ENCODE measurements around the gene KCNQ1. TPM values are rescaled to one million over a fixed set of nuclear protein-coding genes. Genes with fewer than 3 reads are reported as not detected.

KCNQ1 gene
- total RNA-seq, 1 donor from 2014 or later, result 1.6 TPM

GRCh38 chr11:2641623-2642022 is 196.8 kb downstream of the KCNQ1 start:
- H3K36me3 ChIP-seq (ENCODE audit: control insufficient read depth, insufficient read depth, low read length), result no peaks in the 10 kb centered on the region
- DNase-seq (ENCODE audit: low read depth), result no peak
- FAIRE-seq, result no peak
- H3K27me3 ChIP-seq (ENCODE audit: control insufficient read depth, insufficient read depth, low read length), result no peaks in the 10 kb centered on the region
- TF ChIP-seq CTCF (IDR thresholded peaks at IDR 0.05; ENCODE audit: insufficient read depth, low read length, severe bottlenecking), result no peak
- H3K4me3 ChIP-seq (ENCODE audit: low read depth, low read length), result no peak overlapping the region

DNA sequence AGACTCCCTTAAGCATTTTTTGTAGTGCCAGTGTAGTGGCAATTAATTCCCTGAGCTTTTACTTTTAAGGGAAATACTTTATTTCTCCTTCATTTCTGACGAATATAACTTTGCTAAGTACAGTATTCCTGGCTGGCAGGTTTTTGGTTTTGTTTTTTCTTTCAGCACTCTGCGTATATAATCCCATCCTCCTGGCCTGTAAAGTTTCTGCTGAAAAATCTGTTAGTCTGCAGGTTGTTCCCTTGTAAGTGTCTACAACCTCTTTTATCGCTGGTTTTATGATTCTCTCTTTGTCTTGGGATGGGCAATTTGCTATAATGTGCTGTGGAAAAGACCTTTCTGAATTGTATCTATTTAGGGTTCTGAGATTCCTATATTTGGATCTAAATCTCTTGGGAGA is 198.9 kb downstream of the KCNQ1 start:
- Histone ChIP-seq H3K36me3 (ENCODE audit: control insufficient read depth, insufficient read depth, low read length) (no peaks in the 10 kb centered on the region), H3K4me3 (ENCODE audit: low read depth, low read length) (no peak overlapping the region), H3K27me3 (ENCODE audit: control insufficient read depth, insufficient read depth, low read length) (no peaks in the 10 kb centered on the region)
- FAIRE-seq (no peak), DNase-seq (ENCODE audit: low read depth) (no peak)
- no peak for TF ChIP-seq CTCF (IDR thresholded peaks at IDR 0.05; ENCODE audit: insufficient read depth, low read length, severe bottlenecking)

DNA sequence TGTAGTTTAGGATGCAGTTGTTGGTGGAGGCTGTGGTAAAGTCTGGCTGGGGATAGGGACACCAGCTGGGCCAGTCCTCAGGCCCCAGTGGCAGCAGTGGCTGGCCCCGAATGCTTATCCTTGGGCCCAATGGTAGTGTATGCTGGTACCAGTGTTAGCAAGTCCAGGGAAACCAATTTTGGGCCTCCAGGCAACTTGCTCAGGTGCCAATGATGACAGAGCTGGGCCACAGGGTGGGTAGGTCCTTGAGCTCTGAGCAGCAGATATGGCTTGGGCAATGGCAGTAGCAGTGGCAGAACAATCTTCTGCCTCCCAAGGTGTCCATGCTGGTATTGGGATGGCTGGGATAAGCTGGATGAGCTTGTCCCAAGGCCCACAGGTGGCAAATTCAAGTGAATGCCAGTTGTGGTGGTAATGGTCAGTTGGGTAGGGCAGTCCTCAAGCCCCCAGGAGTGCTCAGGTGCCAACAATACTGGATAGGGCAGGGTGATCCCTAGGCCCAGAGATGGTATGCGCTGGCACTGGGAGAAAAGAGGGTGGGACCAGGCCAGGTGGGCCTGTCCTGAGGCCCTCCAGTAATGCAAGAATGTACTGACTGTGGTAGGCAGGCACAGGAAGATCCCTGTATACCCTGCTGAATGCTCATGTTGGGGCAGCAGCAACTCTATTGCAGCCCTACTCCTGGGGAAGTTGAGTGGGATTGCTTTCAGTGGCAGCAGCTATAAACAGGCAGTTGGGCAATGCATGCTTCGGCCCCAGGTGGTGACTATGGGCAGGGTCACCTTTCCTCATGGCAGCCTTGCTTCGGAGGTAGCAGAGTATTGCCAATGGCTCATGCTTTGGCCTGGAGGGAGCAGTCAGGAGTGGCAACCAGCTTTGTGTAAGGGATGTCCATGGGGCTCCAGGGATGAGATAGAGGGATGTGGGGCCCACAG is 200.3 kb downstream of the KCNQ1 start:
- Histone ChIP-seq H3K36me3 (ENCODE audit: control insufficient read depth, insufficient read depth, low read length) (no peaks in the 10 kb centered on the region), H3K27me3 (ENCODE audit: control insufficient read depth, insufficient read depth, low read length) (no peaks in the 10 kb centered on the region), H3K4me3 (ENCODE audit: low read depth, low read length) (no peak overlapping the region)
- FAIRE-seq (peak; percentile 47), DNase-seq (ENCODE audit: low read depth) (no peak)
- TF ChIP-seq CTCF (IDR thresholded peaks at IDR 0.05; ENCODE audit: insufficient read depth, low read length, severe bottlenecking), result no peak

GRCh38 chr11:2645779-2646118 is 200.9 kb downstream of the KCNQ1 start:
- FAIRE-seq (no peak), DNase-seq (ENCODE audit: low read depth) (no peak)
- no peaks in the 10 kb centered on the region for H3K27me3 ChIP-seq (ENCODE audit: control insufficient read depth, insufficient read depth, low read length)
- no peak overlapping the region for H3K4me3 ChIP-seq (ENCODE audit: low read depth, low read length)
- no peaks in the 10 kb centered on the region for H3K36me3 ChIP-seq (ENCODE audit: control insufficient read depth, insufficient read depth, low read length)
- TF ChIP-seq CTCF (IDR thresholded peaks at IDR 0.05; ENCODE audit: insufficient read depth, low read length, severe bottlenecking), result no peak

DNA sequence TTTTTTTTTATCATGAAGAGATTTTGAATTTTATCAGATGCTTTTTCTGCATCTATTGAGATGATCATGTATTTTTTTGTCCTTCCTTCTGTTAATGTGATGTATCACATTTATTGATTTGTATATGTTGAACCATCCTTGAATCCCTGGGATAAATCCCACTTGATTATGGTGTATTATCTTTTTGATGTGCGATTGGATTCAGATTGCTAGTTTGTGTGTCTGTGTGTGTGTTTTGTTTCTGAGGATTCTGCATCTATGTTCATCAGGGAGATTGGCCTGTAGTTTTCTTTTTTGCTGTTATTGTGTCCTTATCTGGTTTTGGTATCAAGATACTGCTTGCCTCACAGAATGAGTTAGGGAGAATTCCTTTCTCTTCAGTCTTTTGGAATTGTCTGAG is 202.4 kb downstream of the KCNQ1 start:
- no peak for TF ChIP-seq CTCF (IDR thresholded peaks at IDR 0.05; ENCODE audit: insufficient read depth, low read length, severe bottlenecking)
- Histone ChIP-seq H3K4me3 (ENCODE audit: low read depth, low read length) (no peak overlapping the region), H3K36me3 (ENCODE audit: control insufficient read depth, insufficient read depth, low read length) (no peaks in the 10 kb centered on the region), H3K27me3 (ENCODE audit: control insufficient read depth, insufficient read depth, low read length) (no peaks in the 10 kb centered on the region)
- DNase-seq (ENCODE audit: low read depth) (no peak), FAIRE-seq (no peak)

DNA sequence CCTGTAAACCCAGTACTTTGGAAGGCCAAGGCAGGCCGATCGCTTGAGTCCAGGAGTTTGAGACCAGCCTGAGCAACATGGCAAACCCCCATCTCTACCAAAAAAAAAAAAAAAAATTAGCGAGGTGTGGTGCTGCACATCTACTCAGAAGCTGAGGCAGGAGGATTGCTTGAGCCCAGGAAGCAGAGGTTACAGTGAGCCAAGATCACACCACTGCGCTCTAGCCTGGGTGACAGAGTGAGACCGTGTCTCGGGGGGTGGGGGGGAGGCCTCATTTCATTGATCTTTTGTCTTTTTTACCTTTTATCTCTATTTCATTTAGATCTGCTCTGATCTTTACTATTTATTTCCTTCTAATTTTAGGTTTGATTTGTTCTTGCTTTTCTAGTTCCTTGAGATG is 203.1 kb downstream of the KCNQ1 start:
- TF ChIP-seq CTCF (IDR thresholded peaks at IDR 0.05; ENCODE audit: insufficient read depth, low read length, severe bottlenecking), result no peak
- Histone ChIP-seq H3K27me3 (ENCODE audit: control insufficient read depth, insufficient read depth, low read length) (no peaks in the 10 kb centered on the region), H3K4me3 (ENCODE audit: low read depth, low read length) (no peak overlapping the region), H3K36me3 (ENCODE audit: control insufficient read depth, insufficient read depth, low read length) (no peaks in the 10 kb centered on the region)
- FAIRE-seq (no peak), DNase-seq (ENCODE audit: low read depth) (no peak)

Data from bronchial epithelial cell (primary cell).